NOMO-1 treated with dmso at 0.1 percent for 144 hours (cell line): ENCODE measurements around the gene APMAP.

Source experiments
- DNase-seq: peaks from one replicate; lab custom pipeline; 2025; ENCODE audit not compliant: unreplicated experiment; lab: John Stamatoyannopoulos, UW

The APMAP gene

GRCh38 chr20:24969186-24970029 lies 23.1 kb downstream of the APMAP start:
- no peak for DNase-seq

GRCh38 chr20:24968278-24968800 lies 24.2 kb downstream of the APMAP start:
- no peak for DNase-seq

DNA sequence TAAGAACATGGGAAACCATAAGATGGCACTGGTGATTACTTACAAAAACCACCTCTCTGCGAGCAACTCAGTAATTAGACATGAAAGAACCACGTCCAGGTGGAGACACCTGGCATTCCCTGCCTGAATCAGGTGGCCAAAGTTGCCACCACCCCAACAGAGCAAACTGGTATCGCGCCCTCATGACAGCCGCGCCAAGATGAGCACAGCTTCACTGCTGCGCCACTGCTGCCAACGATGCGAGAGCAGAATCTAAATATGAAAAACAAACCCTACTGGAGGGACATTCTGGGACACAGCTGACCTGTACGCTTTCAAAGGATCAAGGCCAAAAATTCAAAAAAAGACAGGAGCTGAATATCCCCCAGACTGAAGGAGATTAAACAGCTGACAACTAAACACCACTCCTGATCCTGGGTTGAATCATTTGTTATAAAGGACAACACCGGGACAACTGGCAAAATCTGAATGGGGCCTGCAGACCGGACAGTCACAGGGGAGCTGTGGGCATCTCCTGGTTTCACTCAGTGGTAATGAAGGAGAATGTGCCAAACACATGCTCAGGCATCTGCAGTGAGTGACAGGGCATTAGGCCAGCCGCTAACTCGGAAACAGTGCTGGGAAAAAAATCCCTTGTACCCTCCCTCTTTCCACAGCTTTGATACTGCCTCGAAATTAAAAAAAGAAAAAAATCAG lies 26.1 kb downstream of the APMAP start:
- no peak for DNase-seq

- DNase-seq = no peak
Observed at GRCh38 chr20:24965065-24965919, 27.3 kb downstream of the APMAP start.

GRCh38 chr20:24964506-24964840 lies 28.1 kb downstream of the APMAP start:
- DNase-seq = no peak

- DNase-seq = no peak
Observed at GRCh38 chr20:24963672-24964505, 28.7 kb downstream of the APMAP start.

DNA sequence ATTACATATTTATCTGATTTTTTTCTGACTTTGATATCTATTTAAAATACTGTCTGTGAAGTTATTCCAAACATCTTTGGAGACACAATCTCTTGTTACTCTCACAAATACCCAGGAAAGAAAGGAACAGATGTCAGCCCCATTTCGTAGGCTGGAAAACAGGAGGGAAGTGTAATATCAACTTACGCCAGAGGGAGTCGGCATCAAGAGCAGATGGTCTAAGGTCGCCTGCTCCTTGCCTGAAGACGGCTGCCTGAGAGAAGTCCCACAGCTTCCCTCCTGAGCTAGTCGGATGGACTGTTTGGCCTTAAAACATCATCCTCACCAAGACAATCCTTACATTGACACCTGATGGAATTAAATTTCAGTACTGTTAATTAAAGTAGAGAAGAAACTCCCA lies 30.0 kb downstream of the APMAP start:
- no peak for DNase-seq

DNA sequence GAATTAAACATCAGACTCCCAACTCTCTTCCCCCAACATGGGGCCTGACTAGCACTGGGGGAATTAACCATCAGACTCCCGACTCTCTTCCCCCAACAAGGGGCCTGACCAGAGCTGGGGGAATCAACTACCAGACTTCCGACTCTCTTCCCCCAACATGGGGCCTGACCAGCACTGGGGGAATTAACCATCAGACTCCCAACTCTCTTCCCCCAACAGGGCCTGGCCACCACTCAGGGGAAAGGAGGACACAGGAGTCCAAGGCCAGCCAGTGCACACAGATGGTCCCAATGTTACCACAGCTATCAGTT lies 30.4 kb downstream of the APMAP start:
- DNase-seq = no peak

- DNase-seq = no peak
Observed at GRCh38 chr20:24961384-24962181, 31.0 kb downstream of the APMAP start.

DNA sequence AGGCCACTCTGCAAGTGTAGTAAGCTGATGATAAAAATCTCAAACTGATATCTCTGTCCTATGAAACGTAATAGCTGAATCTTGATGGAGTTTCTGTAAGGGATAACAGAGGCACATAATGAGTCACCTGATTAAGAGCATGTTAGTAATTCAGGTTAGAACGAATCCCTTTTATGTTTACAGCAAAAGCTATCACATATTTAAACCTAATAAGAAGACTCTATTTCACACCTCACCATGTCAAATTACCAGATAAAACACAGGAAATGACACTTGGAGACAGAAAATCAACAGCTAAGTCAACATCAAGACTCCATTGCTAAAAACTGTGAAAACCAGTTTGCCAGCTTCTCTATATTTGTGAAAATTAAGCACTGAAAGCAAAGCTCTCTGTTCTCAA lies 31.7 kb downstream of the APMAP start:
- no peak for DNase-seq

DNA sequence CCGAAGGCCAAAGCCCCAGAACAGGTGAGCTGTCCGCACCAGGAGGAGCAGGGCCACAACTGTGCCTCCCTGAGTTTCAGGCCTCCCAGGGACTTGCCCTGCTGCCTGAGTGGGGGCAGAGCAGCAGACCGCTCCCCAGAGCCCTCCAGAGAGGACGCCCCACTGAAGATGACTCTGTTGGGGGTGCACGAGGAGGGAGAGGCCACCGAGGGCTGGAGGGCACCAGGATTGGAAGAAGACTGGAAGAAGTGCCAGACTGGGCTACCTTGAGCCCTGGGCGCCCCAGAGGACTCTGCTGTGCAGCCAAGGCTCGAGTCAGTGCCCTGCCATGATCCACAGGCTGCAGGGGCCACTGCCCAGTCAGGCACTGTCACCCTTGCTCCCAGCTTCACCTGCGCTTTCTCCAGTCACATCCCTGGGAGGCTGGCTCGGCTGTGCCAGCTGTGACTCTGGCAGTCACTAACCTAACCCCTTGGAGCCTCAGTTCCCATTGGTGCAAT lies 32.2 kb downstream of the APMAP start:
- no peak for DNase-seq

DNA sequence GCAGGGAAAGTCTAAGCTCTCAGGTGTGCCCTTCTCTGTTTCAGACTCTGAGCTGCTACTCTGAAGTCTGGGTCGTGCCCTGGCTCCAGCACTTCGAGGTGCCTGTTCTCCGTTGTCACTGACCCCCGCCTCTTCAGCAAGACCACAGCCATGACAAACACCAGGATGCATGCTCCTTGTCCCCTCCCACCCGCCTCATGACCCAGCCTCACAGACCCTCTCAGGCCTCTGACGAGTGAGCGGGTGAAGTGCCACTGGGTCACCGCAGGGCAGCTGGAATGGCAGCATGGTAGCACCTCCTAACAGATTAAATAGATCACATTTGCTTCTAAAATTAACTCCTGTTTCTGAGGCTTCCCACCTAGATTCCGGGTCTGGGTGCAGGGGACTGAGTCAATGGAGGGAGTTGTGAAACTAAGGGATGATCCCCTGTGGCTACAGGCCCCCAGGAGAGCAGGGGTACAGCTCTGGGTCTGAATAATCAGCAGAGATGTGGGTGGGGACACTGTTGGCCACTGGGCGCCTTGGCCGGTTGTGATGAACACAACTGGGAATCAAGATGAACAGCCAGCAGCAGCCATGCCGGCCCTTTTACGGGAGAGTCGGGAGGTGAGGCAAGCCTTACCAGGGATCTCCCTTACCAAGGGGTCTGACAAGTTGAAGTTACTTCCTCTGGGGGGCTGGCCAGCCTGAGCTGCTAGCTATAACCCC lies 32.8 kb downstream of the APMAP start:
- no peak for DNase-seq

DNA sequence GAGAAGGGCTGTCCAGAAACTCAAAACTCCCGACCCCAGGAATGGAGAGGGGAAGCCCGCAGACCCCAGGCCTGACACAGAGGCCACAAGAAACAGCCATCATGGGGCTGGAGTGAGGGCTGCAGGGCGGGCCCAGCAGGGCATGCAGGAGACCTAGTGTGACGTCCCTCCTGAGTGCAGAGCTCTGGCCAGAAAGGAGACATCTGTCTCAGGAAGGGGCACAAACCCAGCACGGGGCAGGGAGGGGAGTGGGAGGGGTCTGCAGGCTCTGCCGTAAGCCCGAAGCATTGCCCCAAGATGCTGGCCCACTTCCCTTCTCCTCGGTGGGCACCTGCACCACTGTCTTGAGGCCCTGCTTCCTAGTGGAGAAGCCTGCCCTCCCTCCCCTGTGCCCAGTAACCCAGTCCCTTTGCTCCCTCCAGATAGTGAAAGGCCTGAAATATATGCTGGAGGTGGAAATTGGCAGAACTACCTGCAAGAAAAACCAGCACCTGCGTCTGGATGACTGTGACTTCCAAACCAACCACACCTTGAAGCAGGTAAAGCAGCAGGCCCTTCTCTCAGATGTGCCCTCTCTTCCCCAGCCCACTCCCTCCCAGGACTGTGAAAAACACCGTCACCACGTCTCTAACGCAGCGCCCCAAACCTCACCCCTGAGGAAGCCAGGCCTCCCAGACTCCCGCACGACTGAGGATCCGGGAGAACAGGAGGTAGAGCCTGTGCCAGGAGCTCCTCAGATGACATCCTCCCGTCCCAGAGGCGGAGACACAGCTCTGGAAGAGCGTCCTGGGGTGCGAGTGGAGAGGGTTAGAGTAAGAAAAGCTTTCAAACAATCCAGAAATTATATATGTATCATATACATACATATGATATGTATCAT lies 33.8 kb downstream of the APMAP start:
- DNase-seq = no peak

DNA sequence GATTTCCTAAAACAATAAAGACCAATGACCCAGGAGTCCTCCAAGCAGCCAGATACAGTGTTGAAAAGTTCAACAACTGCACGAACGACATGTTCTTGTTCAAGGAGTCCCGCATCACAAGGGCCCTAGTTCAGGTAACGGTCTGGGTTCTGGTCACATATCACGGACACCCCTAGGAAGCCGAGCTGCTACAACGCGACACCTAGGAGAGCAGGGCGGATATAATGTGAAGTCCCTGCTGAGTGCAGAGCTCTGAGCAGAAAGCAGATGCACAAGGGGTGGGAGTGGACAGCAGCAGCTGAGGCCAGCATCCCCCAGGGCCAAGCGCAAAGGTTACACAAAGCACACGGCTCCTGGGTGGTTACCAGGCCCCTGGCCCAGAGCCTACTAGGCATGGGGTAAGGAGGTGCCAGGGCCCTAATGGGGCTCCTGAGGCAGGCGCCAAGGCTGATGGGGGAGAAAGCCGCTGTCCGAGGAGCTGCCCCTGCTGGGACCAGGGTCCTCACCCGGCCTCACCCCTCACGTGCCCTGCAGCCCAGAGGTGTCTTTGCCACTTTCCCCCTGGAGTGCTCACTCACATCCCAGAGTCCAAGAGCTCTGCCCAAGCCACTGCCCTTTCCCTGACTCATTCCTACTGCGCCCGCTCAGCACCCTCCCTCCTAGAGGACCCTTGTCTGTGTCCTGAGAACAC lies 35.1 kb downstream of the APMAP start:
- DNase-seq = no peak

GRCh38 chr20:24956001-24956841 lies 36.3 kb downstream of the APMAP start:
- no peak for DNase-seq

DNA sequence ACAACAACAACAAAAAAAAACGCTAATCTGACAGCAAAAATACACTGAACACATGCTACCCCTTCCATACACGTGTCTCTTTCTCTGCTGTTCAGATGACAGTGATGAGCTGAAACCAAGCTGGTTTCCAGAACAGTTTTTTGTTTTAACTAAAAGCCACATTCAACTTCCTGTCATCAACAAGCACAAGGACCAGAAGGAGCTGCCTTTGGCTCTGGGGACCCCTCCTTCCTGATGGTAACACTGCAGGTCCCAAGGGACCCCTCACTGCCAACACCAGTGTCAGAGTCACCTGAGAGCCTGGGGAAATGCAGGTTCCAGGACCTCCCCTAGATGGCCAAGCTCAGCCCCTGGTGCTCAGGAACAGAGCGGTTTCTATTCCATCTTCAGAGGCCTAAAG lies 37.5 kb downstream of the APMAP start:
- no peak for DNase-seq

DNA sequence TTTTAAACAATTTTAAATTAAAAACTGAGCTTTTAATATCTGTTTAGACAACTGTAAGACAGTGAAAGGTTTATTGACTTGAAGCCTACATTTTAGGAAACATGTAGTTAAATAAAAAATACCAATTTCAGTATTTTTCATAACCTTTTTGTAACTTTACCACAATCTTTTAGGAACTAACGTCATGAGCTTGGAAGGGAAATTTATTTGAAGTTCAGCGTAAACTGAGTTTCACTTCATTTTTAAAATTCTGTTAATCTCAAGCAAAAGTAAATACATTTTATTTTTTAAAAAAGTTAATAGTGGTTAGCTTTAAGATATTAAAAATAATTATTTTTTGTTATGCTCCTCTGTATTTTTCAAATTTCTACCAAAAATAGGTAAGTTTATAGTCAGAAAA lies 38.0 kb downstream of the APMAP start:
- no peak for DNase-seq
